Measurements from ENCODE around the gene POR. TPM values are rescaled to one million over a fixed set of nuclear protein-coding genes. Genes with fewer than 3 reads are reported as not detected.
A peak's percentile ranks its signal among the peaks of the same experiment; 100 is the strongest.

The POR gene
- total and polyA plus RNA-seq, 5 donors from 2014 or later = 51.3 to 68.0 (median 60.5) TPM

DNA sequence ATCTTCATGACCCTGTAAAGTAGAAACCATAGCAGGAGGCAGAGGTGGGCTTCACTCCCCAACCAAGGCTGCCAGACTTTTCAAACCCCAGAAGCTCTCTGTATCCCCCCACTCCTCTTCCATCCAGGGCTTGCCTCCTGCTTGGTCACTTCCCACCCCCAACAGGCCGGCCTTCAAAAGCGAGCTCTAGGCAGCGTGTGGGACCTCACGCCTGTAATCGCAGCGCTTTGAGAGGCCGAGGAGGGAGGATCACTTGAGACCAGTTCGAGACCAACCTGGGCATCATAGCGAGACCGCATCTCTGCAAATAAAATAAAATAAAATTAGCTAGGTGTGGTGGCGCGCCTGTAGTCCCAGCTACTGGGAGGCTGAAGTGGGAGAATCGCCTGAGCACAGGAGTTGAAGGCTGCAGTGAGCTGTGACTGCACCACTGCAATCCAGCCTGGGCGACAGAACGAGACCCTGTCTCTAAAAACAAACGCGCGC lies 743 bp upstream of the POR start:
- Histone ChIP-seq H3K27ac (ENCODE audit: insufficient read depth, low read length, poor library complexity, severe bottlenecking) (peak overlapping the region; percentile 93), H3K36me3 (ENCODE audit: control insufficient read depth, insufficient read depth, low read length) (no peaks in the 10 kb centered on the region), H3K4me3 (ENCODE audit: low read depth, low read length) (peak overlapping the region; percentile 63), H3K4me1 (ENCODE audit: control insufficient read depth, insufficient read depth, low read length, poor library complexity, severe bottlenecking) (peaks cover 23% of the 10 kb centered on the region), H3K27me3 (ENCODE audit: control insufficient read depth, insufficient read depth, low read length) (no peaks in the 10 kb centered on the region), H3K9me3 (ENCODE audit: control insufficient read depth in 2 of 2, low read length in 2 of 2) (no peaks in the 10 kb centered on the region)
- peaks cover 0 to 43% (median 24%) of the 10 kb centered on the region in 4 donors for H3K4me1 Mint-ChIP-seq
- peak overlapping the region; percentile 93 to 99 (median 96) for H3K4me3 Mint-ChIP-seq
- H3K27ac Mint-ChIP-seq = peak overlapping the region; percentile 95 to 98 (median 98)
- ATAC-seq (ENCODE audit: low read depth in 2 of 2) (no peak), DNase-seq (no peak)
- peaks cover 4% of the 10 kb centered on the region for H3K27me3 Mint-ChIP-seq
- no peaks in the 10 kb centered on the region for H3K9me3 Mint-ChIP-seq
- H3K36me3 Mint-ChIP-seq = no peaks in the 10 kb centered on the region

- Mint-ChIP-seq H3K9me3 (no peaks in the 10 kb centered on the region), H3K27me3 (peaks cover 4% of the 10 kb centered on the region), H3K27ac (peak overlapping the region; percentile 80 to 88 (median 82)), H3K4me1 (peaks cover 0 to 55% (median 29%) of the 10 kb centered on the region in 4 donors), H3K36me3 (peaks cover 2% of the 10 kb centered on the region), H3K4me3 (peak overlapping the region; percentile 93 to 99 (median 96))
- H3K4me1 ChIP-seq (ENCODE audit: control insufficient read depth, insufficient read depth, low read length, poor library complexity, severe bottlenecking) = peaks cover 28% of the 10 kb centered on the region
- DNase-seq (peak; percentile 5 to 63 (median 39)), ATAC-seq (ENCODE audit: low read depth in 2 of 2) (no peak)
- H3K27me3 ChIP-seq (ENCODE audit: control insufficient read depth, insufficient read depth, low read length) = no peaks in the 10 kb centered on the region
- H3K27ac ChIP-seq (ENCODE audit: insufficient read depth, low read length, poor library complexity, severe bottlenecking) = peak overlapping the region; percentile 93
- no peaks in the 10 kb centered on the region for H3K9me3 ChIP-seq (ENCODE audit: control insufficient read depth in 2 of 2, low read length in 2 of 2)
- H3K36me3 ChIP-seq (ENCODE audit: control insufficient read depth, insufficient read depth, low read length) = no peaks in the 10 kb centered on the region
- H3K4me3 ChIP-seq (ENCODE audit: low read depth, low read length) = peak overlapping the region; percentile 74
These were observed 631 bp downstream of the POR start for GRCh38 chr7:75915416-75916156.

DNA sequence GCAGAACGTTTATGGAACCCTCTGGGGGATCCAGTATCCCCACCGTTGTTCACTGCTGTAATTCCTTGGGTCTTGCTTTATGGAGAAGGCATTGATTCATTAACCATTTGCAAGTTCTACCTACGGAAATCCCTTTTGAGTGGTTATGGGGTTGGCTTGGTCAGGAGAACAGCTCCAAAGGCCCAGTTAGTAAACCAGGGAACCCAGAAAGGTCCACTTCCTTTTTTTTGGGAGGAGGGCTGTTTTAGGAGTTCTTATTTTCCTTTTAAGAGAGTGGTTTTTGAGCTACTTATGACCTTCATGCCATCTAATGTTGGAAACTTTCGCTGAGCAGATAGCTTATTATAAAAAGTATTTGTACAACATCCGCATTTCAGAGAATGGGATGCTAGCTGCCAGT lies 1.3 kb downstream of the POR start:
- no peaks in the 10 kb centered on the region for H3K9me3 Mint-ChIP-seq
- DNase-seq (no peak), ATAC-seq (ENCODE audit: low read depth in 2 of 2) (no peak)
- Histone ChIP-seq H3K27ac (ENCODE audit: insufficient read depth, low read length, poor library complexity, severe bottlenecking) (no peak overlapping the region), H3K9me3 (ENCODE audit: control insufficient read depth in 2 of 2, low read length in 2 of 2) (no peaks in the 10 kb centered on the region), H3K4me3 (ENCODE audit: low read depth, low read length) (peak overlapping the region; percentile 74), H3K4me1 (ENCODE audit: control insufficient read depth, insufficient read depth, low read length, poor library complexity, severe bottlenecking) (peaks cover 30% of the 10 kb centered on the region), H3K27me3 (ENCODE audit: control insufficient read depth, insufficient read depth, low read length) (no peaks in the 10 kb centered on the region), H3K36me3 (ENCODE audit: control insufficient read depth, insufficient read depth, low read length) (no peaks in the 10 kb centered on the region)
- H3K27me3 Mint-ChIP-seq = peaks cover 4% of the 10 kb centered on the region
- peak overlapping the region in 2 of 3 donors; percentile 20 to 88 for H3K27ac Mint-ChIP-seq
- peaks cover 0 to 61% (median 31%) of the 10 kb centered on the region in 4 donors for H3K4me1 Mint-ChIP-seq
- H3K36me3 Mint-ChIP-seq = peaks cover 6% of the 10 kb centered on the region
- peak overlapping the region; percentile 93 to 99 (median 96) for H3K4me3 Mint-ChIP-seq

DNA sequence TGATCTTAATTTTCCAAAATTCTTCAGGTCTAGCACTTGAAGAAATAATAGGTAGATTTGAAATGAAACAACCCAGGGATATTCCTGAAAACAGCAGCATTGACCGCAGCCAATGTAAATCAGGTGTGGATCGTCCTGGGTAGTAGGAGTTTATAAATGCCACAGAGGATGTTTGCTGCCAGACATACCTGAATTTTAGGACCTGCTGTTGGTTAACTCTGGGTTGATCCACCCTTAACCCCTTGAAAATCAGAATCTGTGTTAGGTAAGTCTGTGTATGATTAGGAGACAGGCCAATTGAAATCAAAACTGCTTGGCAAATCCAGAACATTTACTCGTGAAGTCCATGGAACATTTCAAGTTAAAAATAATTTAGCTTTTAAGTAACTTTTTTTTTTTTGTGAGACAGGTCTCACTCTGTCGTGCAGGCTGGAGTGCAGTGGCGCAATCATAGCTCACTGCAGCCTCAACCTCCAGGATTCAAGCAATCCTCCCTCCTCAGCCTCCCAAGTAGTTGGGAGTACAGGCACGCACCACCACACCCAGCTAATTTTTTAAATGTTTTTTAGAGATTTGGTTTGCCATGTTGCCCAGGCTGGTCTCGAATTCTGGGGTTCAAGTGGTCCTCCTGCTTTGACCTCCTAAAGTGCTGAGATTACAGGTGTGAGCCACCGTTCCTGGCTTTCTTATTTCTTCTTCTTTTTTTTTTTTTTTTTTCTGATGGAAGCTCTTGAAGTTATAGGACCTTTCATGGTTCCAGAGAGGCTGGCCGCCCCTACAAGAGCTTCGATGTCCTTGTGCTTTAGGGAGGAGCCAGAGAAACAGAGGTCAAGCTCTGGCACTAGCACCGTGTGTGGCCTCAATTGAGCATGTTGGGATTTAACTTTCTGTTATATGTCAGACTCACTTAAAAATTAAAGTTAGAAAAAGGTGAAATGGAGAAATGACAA lies 2.0 kb downstream of the POR start:
- Histone ChIP-seq H3K9me3 (ENCODE audit: control insufficient read depth in 2 of 2, low read length in 2 of 2) (no peaks in the 10 kb centered on the region), H3K36me3 (ENCODE audit: control insufficient read depth, insufficient read depth, low read length) (no peaks in the 10 kb centered on the region), H3K4me1 (ENCODE audit: control insufficient read depth, insufficient read depth, low read length, poor library complexity, severe bottlenecking) (peaks cover 30% of the 10 kb centered on the region), H3K27me3 (ENCODE audit: control insufficient read depth, insufficient read depth, low read length) (no peaks in the 10 kb centered on the region), H3K27ac (ENCODE audit: insufficient read depth, low read length, poor library complexity, severe bottlenecking) (no peak overlapping the region), H3K4me3 (ENCODE audit: low read depth, low read length) (peak overlapping the region; percentile 74)
- Mint-ChIP-seq H3K9me3 (no peaks in the 10 kb centered on the region), H3K36me3 (peaks cover 10% of the 10 kb centered on the region), H3K4me3 (peak overlapping the region; percentile 77 to 97 (median 94)), H3K27ac (peak overlapping the region in 1 of 3 donors; percentile 20), H3K4me1 (peaks cover 0 to 68% (median 37%) of the 10 kb centered on the region in 4 donors), H3K27me3 (peaks cover 4% of the 10 kb centered on the region)
- ATAC-seq (ENCODE audit: low read depth in 2 of 2) (no peak), DNase-seq (no peak)

GRCh38 chr7:75920431-75921161 lies 5.6 kb downstream of the POR start:
- peak; percentile 79 to 83 for ATAC-seq (ENCODE audit: low read depth in 2 of 2)
- no peaks in the 10 kb centered on the region for H3K9me3 Mint-ChIP-seq
- no peaks in the 10 kb centered on the region for H3K27me3 ChIP-seq (ENCODE audit: control insufficient read depth, insufficient read depth, low read length)
- peak overlapping the region in 1 of 3 donors; percentile 68 for H3K27ac Mint-ChIP-seq
- DNase-seq = peak; percentile 8 to 56 (median 43)
- H3K9me3 ChIP-seq (ENCODE audit: control insufficient read depth in 2 of 2, low read length in 2 of 2) = no peaks in the 10 kb centered on the region
- no peaks in the 10 kb centered on the region for H3K36me3 ChIP-seq (ENCODE audit: control insufficient read depth, insufficient read depth, low read length)
- peaks cover 17% of the 10 kb centered on the region for H3K4me1 ChIP-seq (ENCODE audit: control insufficient read depth, insufficient read depth, low read length, poor library complexity, severe bottlenecking)
- peaks cover 8% of the 10 kb centered on the region for H3K27me3 Mint-ChIP-seq
- no peak overlapping the region for H3K27ac ChIP-seq (ENCODE audit: insufficient read depth, low read length, poor library complexity, severe bottlenecking)
- H3K4me1 Mint-ChIP-seq = peaks cover 0 to 63% (median 39%) of the 10 kb centered on the region in 4 donors
- H3K4me3 Mint-ChIP-seq = peak overlapping the region in 3 of 4 donors; percentile 8 to 38 (median 35)
- no peak overlapping the region for H3K4me3 ChIP-seq (ENCODE audit: low read depth, low read length)
- peaks cover 14% of the 10 kb centered on the region for H3K36me3 Mint-ChIP-seq

DNA sequence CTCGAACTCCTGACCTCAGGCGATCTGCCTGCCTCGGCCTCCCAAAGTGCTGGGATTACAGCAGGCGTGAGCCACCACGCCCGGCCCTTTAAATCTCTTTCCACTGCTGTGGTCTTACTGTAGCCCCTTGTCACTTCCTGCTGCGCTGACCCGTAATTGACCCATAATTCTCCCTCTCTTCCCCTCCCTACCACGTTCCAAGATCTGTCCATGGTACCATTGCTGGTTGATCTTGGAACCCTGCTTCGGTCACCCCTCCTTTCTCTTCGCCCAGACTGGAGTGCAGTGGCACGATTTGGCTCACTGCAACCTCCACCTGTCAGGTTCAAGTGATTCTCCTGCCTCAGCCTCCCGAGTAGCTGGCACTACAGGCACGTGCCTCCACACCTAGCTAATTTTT lies 6.5 kb downstream of the POR start:
- H3K4me1 ChIP-seq (ENCODE audit: control insufficient read depth, insufficient read depth, low read length, poor library complexity, severe bottlenecking) = peaks cover 8% of the 10 kb centered on the region
- Mint-ChIP-seq H3K36me3 (peaks cover 18% of the 10 kb centered on the region), H3K27me3 (peaks cover 5% of the 10 kb centered on the region), H3K4me3 (peak overlapping the region in 2 of 4 donors; percentile 38 to 50), H3K4me1 (peaks cover 0 to 60% (median 37%) of the 10 kb centered on the region in 4 donors), H3K27ac (no peak overlapping the region), H3K9me3 (no peaks in the 10 kb centered on the region)
- H3K36me3 ChIP-seq (ENCODE audit: control insufficient read depth, insufficient read depth, low read length) = no peaks in the 10 kb centered on the region
- no peak overlapping the region for H3K4me3 ChIP-seq (ENCODE audit: low read depth, low read length)
- H3K27me3 ChIP-seq (ENCODE audit: control insufficient read depth, insufficient read depth, low read length) = no peaks in the 10 kb centered on the region
- no peak overlapping the region for H3K27ac ChIP-seq (ENCODE audit: insufficient read depth, low read length, poor library complexity, severe bottlenecking)
- no peaks in the 10 kb centered on the region for H3K9me3 ChIP-seq (ENCODE audit: control insufficient read depth in 2 of 2, low read length in 2 of 2)
- DNase-seq (no peak), ATAC-seq (ENCODE audit: low read depth in 2 of 2) (no peak)
